Measurements from ENCODE around the gene ZBTB7C.
"Not testable (repeated sequence)": the region's sequence is repeated elsewhere in the genome, so short reads cannot be mapped to it uniquely, and the experiment has no call there.

The ZBTB7C gene

GRCh38 chr18:48408727-48409590, at the start of gene ZBTB7C:
Gene ZBTB7C, minus strand, starts transcription at chr18:48409383.
- no peak for DNase-seq (ENCODE audit: low read depth)

GRCh38 chr18:48456838-48457237, 47.7 kb upstream of the ZBTB7C start:
- no peak for DNase-seq (ENCODE audit: low read depth)

- peak; percentile 46 for DNase-seq (ENCODE audit: low read depth)
These were observed 46.6 kb upstream of the ZBTB7C start for GRCh38 chr18:48455555-48456478.

- DNase-seq (ENCODE audit: low read depth) = no peak
These were observed 45.1 kb upstream of the ZBTB7C start for GRCh38 chr18:48454261-48454757.

GRCh38 chr18:48453330-48454066, 44.3 kb upstream of the ZBTB7C start:
- DNase-seq (ENCODE audit: low read depth) = no peak

GRCh38 chr18:48452861-48453323, 43.7 kb upstream of the ZBTB7C start:
- DNase-seq (ENCODE audit: low read depth) = no peak

- DNase-seq (ENCODE audit: low read depth) = no peak
These were observed 41.5 kb upstream of the ZBTB7C start for GRCh38 chr18:48450685-48451084.

- DNase-seq (ENCODE audit: low read depth) = no peak
These were observed 37.5 kb upstream of the ZBTB7C start for GRCh38 chr18:48446582-48447225.

GRCh38 chr18:48445540-48445939, 36.4 kb upstream of the ZBTB7C start:
- peak; percentile 20 for DNase-seq (ENCODE audit: low read depth)

- no peak for DNase-seq (ENCODE audit: low read depth)
These were observed 33.6 kb upstream of the ZBTB7C start for GRCh38 chr18:48442761-48443160.

GRCh38 chr18:48441405-48441881, 32.3 kb upstream of the ZBTB7C start:
- no peak for DNase-seq (ENCODE audit: low read depth)

- no peak for DNase-seq (ENCODE audit: low read depth)
These were observed 31.7 kb upstream of the ZBTB7C start for GRCh38 chr18:48440924-48441323.

- no peak for DNase-seq (ENCODE audit: low read depth)
These were observed 27.7 kb upstream of the ZBTB7C start for GRCh38 chr18:48436907-48437306.

- DNase-seq (ENCODE audit: low read depth) = not testable (repeated sequence)
These were observed 25.2 kb upstream of the ZBTB7C start for GRCh38 chr18:48434382-48434781.

- no peak for DNase-seq (ENCODE audit: low read depth)
These were observed 24.4 kb upstream of the ZBTB7C start for GRCh38 chr18:48433541-48433940.

GRCh38 chr18:48430150-48430549, 21.0 kb upstream of the ZBTB7C start:
- no peak for DNase-seq (ENCODE audit: low read depth)

- DNase-seq (ENCODE audit: low read depth) = no peak
These were observed 19.4 kb upstream of the ZBTB7C start for GRCh38 chr18:48428475-48429177.

GRCh38 chr18:48422947-48423378, 13.8 kb upstream of the ZBTB7C start:
- DNase-seq (ENCODE audit: low read depth) = no peak

- DNase-seq (ENCODE audit: low read depth) = no peak
These were observed 10.3 kb upstream of the ZBTB7C start for GRCh38 chr18:48419277-48420022.
